Neural cell (in vitro differentiated cells): ENCODE data around the gene ASIC3. TPM values are rescaled to one million over a fixed set of nuclear protein-coding genes. Genes with fewer than 3 reads are reported as not detected.
"Not testable (repeated sequence)": the region's sequence is repeated elsewhere in the genome, so short reads cannot be mapped to it uniquely, and the experiment has no call there.

Experiments used
- H2AFZ ChIP-seq: fragments of 200-600, 300-800 bp; sonication (generic), shearing (Covaris generic); 2 replicates; pipeline ENCODE4 v1.6.0; 2014; ENCODE audit warnings: low read depth, mild to moderate bottlenecking, antibody characterized with exemption, low read length, moderate library complexity
- H3F3A ChIP-seq: fragments of 200-600 bp; shearing (Covaris generic); 2 replicates; pipeline ENCODE4 v1.6.1; 2016; ENCODE audit warnings: mild to moderate bottlenecking, moderate library complexity, mixed read lengths, antibody characterized with exemption, low read length; ENCODE audit not compliant: insufficient read depth, poor library complexity, severe bottlenecking
- H3K27ac ChIP-seq: fragments of 200-600, 300-800 bp; sonication (generic), shearing (Covaris generic); 2 replicates; pipeline ENCODE4 v1.5.1; 2014; ENCODE audit warnings: mild to moderate bottlenecking, low read length, moderate library complexity
- H3K27me3 ChIP-seq: fragments of 300-800, 200-600 bp; sonication (generic), shearing (Covaris generic); 2 replicates; pipeline ENCODE4 v1.6.0; 2014; ENCODE audit warnings: mild to moderate bottlenecking, low read depth, low read length, moderate library complexity; ENCODE audit not compliant: insufficient read depth
- H3K36me3 ChIP-seq: fragments of 300-800, 200-600 bp; sonication (generic), shearing (Covaris generic); 2 replicates; pipeline ENCODE4 v1.5.1; 2014; ENCODE audit warnings: mild to moderate bottlenecking, antibody characterized with exemption, low read length, moderate library complexity; ENCODE audit not compliant: insufficient read depth
- H3K4me2 ChIP-seq: fragments of 300-800, 200-600 bp; sonication (generic), shearing (Covaris generic); 2 replicates; pipeline ENCODE4 v1.6.0; 2014; ENCODE audit warnings: mild to moderate bottlenecking, low read length
- H3K4me3 ChIP-seq: fragments of 300-800, 200-600 bp; sonication (generic), shearing (Covaris generic); 2 replicates; pipeline ENCODE4 v1.5.1; 2014; ENCODE audit warnings: mild to moderate bottlenecking, low read length, moderate library complexity
- H3K79me2 ChIP-seq: fragments of 200-600 bp; shearing (Covaris generic); replicated peaks from 2 replicates; pipeline ENCODE4 v1.6.0; 2014; ENCODE audit warnings: mild to moderate bottlenecking, low read length, moderate library complexity; ENCODE audit not compliant: insufficient read depth
- H3K9ac ChIP-seq: fragments of 300-800, 200-600 bp; sonication (generic), shearing (Covaris generic); 2 replicates; pipeline ENCODE4 v1.6.1; 2016; ENCODE audit warnings: mild to moderate bottlenecking, low read length, mixed read lengths
- H3K9me2 ChIP-seq: fragments of 200-600 bp; shearing (Covaris generic); 2 replicates; pipeline ENCODE4 v1.6.1; 2016; ENCODE audit warnings: mild to moderate bottlenecking, low read length, mixed read lengths; ENCODE audit not compliant: insufficient read depth
- H3K9me3 ChIP-seq: fragments of 200-600, 300-800 bp; sonication (generic), shearing (Covaris generic); 2 replicates; pipeline ENCODE4 v1.6.1; 2016; ENCODE audit warnings: mild to moderate bottlenecking, mixed run types, low read length, moderate library complexity, mixed read lengths
- H4K20me1 ChIP-seq: fragments of 200-600 bp; shearing (Covaris generic); 2 replicates; pipeline ENCODE4 v1.6.1; 2016; ENCODE audit warnings: mild to moderate bottlenecking, mixed run types; ENCODE audit not compliant: insufficient read depth
- EP300 ChIP-seq: fragments of 450-650 bp; conservative IDR thresholded peaks from 2 replicates; pipeline ENCODE4 v1.6.1; 2014; ENCODE audit warnings: antibody characterized with exemption, mild to moderate bottlenecking, moderate library complexity; ENCODE audit not compliant: poor library complexity, severe bottlenecking
- EZH2 ChIP-seq: fragments of 200-600, 300-800 bp; shearing (Covaris generic), sonication (generic); IDR thresholded peaks from 2 replicates; pipeline ENCODE4 v1.6.1; 2014; ENCODE audit warnings: antibody characterized with exemption, low read length, borderline replicate concordance, mild to moderate bottlenecking; ENCODE audit not compliant: insufficient read depth, poor library complexity, severe bottlenecking
- MXI1 ChIP-seq: fragments of 450-650 bp; conservative IDR thresholded peaks from 2 replicates; pipeline ENCODE4 v1.6.1; 2014; ENCODE audit warnings: antibody characterized with exemption, mild to moderate bottlenecking; ENCODE audit not compliant: poor library complexity, severe bottlenecking
- POLR2AphosphoS5 ChIP-seq: IDR thresholded peaks from 2 replicates; pipeline ENCODE4 v1.6.1; 2012
- RAD21 ChIP-seq: fragments of 450-650 bp; conservative IDR thresholded peaks from 2 replicates; pipeline ENCODE4 v1.6.1; 2014; ENCODE audit warnings: antibody characterized with exemption, mild to moderate bottlenecking, moderate library complexity
- SMC3 ChIP-seq: fragments of 450-650 bp; conservative IDR thresholded peaks from 2 replicates; pipeline ENCODE4 v1.6.1; 2014; ENCODE audit warnings: antibody characterized with exemption, mild to moderate bottlenecking, moderate library complexity; ENCODE audit not compliant: poor library complexity
- TAF1 ChIP-seq: IDR thresholded peaks from 2 replicates; pipeline ENCODE4 v1.6.1; 2012; ENCODE audit warnings: low read depth
- polyA plus RNA-seq: library from polyadenylated mRNA; depleted of rRNA; stranded (reverse); fragments of >200 nt; gene quantifications from 2 replicates; pipeline ENCODE4 v1.2.3, GENCODE V29; 2014
- TF ChIP-seq, protein P1 (sequence below): fragments of 450-650 bp; IDR thresholded peaks from 2 replicates; pipeline ENCODE4 v1.5.1; 2014; ENCODE audit warnings: antibody characterized with exemption, mild to moderate bottlenecking, moderate library complexity; ENCODE audit not compliant: poor library complexity, severe bottlenecking
- TF ChIP-seq, protein P2 (sequence below): IDR thresholded peaks from 2 replicates; pipeline ENCODE4 v1.6.1; 2012; ENCODE audit warnings: borderline replicate concordance

The ASIC3 gene
- polyA plus RNA-seq, 1 donor from 2014 or later, result 3.3 TPM

DNA sequence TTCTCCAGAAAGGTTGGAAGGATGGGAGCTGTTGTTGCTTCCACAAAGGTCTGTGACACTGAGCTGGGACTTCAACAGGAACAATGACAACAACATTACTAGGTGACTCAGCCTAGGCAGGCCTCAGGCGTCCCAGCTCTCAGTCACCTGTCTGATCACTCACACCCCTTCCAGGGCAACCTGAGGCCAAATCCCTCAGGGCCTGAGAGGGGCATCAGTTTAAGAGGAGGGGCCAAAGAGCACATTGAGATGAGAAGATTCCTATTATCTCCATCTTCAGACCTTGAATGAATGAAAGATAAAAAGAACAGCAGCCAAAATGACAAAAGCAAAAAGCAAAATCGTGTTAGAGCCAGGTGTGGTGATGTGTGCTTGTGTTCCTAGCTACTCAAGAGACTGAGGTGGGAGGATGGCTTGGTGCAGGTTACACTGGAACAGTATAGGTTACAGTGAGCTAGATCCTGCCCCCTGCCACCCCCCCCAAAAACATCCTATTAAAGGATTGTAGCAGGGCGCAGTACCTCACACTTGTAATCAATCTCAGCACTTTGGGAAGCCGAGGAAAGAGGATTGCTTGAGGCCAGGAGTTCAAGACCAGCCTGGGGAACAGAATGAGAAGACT is 23.8 kb upstream of the ASIC3 start, which contains the start of gene ATG9B:
Gene ATG9B, minus strand, starts transcription at position 60 of the 622 bp plus-strand sequence. CDS start 71 bp downstream, outside the sequence.
- no peak within 1 kb of the TSS for H3K4me2 ChIP-seq
- peaks cover 7% of the 10 kb centered on the region for H3K27me3 ChIP-seq
- no peaks in the 10 kb centered on the region for H3F3A ChIP-seq

DNA sequence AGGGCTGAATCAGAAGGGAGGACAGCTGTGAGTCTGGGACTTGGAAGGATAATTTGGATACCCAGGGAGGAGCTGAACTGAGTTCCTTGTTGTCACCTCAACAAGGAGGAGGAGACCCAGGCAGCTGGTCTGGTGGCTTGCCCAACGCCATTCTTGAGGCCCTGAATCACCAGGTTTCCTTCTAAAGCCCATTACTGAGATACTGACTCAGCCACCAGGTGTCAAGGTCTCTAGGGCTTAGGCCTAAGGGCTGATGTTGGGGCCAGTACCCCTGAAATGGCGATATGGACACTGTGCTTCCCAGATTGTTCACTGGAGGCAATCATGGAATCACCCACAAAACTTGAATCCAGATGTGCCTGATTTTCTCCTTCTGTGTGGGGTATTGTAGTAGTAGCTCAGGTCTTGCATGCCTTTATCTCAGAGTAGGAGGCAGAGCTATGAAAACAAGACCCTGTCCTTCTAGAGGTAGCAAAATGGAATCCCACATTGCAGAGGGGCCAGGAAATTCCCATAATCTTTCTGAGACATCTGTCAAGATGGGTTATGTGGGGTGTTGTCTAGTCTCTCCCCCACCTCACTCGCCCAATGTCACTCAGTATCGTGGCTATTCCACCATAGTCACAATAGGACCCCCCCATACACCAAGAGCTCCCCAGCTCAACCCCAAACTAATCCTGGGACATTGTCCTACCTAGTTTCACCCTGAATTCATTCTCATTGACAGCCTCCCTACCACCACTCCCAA is 22.2 kb upstream of the ASIC3 start:
- Histone ChIP-seq H3K36me3 (no peaks in the 10 kb centered on the region), H3K27ac (no peak overlapping the region), H3K27me3 (no peaks in the 10 kb centered on the region), H3K9me3 (no peaks in the 10 kb centered on the region), H3K4me2 (no peak overlapping the region), H3K9ac (no peak overlapping the region), H3K9me2 (no peaks in the 10 kb centered on the region), H3K79me2 (peaks cover 3% of the 10 kb centered on the region), H2AFZ (no peak overlapping the region), H3K4me3 (no peak overlapping the region), H4K20me1 (no peaks in the 10 kb centered on the region), H3F3A (no peaks in the 10 kb centered on the region)
- TF ChIP-seq RAD21, result no peak

More for the DNA sequence above, 23.8 kb upstream of the ASIC3 start, which contains the start of gene ATG9B:
- Histone ChIP-seq H4K20me1 (no peaks in the 10 kb centered on the region), H3K9me2 (no peaks in the 10 kb centered on the region), H3K9ac (no peak within 1 kb of the TSS), H3K9me3 (no peaks in the 10 kb centered on the region), H3K36me3 (no peaks in the 10 kb centered on the region), H2AFZ (no peak within 1 kb of the TSS), H3K79me2 (peaks cover 3% of the 10 kb centered on the region), H3K27ac (no peak within 1 kb of the TSS), H3K4me3 (no peak within 1 kb of the TSS)
- no peak for TF ChIP-seq RAD21
- no peak for TF ChIP-seq MXI1
- no peak for TF ChIP-seq TAF1
- no peak for TF ChIP-seq EP300
- TF ChIP-seq, protein P1, sequence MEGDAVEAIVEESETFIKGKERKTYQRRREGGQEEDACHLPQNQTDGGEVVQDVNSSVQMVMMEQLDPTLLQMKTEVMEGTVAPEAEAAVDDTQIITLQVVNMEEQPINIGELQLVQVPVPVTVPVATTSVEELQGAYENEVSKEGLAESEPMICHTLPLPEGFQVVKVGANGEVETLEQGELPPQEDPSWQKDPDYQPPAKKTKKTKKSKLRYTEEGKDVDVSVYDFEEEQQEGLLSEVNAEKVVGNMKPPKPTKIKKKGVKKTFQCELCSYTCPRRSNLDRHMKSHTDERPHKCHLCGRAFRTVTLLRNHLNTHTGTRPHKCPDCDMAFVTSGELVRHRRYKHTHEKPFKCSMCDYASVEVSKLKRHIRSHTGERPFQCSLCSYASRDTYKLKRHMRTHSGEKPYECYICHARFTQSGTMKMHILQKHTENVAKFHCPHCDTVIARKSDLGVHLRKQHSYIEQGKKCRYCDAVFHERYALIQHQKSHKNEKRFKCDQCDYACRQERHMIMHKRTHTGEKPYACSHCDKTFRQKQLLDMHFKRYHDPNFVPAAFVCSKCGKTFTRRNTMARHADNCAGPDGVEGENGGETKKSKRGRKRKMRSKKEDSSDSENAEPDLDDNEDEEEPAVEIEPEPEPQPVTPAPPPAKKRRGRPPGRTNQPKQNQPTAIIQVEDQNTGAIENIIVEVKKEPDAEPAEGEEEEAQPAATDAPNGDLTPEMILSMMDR, result no peak
- no peak for TF ChIP-seq SMC3
- TF ChIP-seq, protein P2, sequence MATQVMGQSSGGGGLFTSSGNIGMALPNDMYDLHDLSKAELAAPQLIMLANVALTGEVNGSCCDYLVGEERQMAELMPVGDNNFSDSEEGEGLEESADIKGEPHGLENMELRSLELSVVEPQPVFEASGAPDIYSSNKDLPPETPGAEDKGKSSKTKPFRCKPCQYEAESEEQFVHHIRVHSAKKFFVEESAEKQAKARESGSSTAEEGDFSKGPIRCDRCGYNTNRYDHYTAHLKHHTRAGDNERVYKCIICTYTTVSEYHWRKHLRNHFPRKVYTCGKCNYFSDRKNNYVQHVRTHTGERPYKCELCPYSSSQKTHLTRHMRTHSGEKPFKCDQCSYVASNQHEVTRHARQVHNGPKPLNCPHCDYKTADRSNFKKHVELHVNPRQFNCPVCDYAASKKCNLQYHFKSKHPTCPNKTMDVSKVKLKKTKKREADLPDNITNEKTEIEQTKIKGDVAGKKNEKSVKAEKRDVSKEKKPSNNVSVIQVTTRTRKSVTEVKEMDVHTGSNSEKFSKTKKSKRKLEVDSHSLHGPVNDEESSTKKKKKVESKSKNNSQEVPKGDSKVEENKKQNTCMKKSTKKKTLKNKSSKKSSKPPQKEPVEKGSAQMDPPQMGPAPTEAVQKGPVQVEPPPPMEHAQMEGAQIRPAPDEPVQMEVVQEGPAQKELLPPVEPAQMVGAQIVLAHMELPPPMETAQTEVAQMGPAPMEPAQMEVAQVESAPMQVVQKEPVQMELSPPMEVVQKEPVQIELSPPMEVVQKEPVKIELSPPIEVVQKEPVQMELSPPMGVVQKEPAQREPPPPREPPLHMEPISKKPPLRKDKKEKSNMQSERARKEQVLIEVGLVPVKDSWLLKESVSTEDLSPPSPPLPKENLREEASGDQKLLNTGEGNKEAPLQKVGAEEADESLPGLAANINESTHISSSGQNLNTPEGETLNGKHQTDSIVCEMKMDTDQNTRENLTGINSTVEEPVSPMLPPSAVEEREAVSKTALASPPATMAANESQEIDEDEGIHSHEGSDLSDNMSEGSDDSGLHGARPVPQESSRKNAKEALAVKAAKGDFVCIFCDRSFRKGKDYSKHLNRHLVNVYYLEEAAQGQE, result no peak
- TF ChIP-seq POLR2AphosphoS5, result no peak
- TF ChIP-seq EZH2, result no peak

DNA sequence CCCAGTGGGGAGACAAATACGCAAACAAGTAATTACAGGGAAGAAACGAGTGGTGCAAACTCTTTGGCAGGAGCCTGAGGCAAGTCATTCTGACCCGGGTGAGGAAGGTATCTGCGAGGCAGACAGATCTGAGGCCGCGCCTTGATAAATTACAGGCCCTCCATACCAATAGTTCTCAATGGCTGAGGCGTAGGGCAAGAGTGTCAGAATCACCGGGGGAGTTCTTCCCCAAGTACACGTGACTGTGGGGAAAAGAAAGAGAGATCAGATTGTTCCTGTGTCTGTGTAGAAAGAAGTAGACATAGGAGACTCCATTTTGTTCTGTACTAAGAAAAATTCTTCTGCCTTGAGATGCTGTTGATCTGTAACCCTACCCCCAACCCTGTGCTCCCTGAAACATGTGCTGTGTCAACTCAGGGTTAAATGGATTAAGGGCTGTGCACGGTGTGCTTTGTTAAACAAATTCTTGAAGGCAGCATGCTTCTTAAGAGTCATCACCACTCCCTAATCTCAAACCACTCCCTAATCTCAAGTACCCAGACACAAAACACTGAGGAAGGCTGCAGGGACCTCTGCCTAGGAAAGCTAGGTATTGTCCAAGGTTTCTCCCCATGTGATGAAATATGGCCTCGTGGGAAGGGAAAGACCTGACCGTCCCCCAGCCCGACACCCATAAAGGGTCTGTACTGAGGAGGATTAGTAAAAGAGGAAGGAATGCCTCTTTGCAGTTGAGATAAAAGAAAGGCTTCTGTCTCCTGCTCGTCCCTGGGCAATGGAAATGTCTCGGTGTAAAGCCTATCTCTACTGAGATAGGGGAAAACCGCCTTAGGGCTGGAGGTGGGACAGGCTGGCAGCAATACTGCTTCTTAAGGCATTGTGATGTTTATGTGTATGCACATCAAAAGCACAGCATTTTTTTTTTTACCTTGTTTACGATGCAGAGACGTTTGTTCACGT is 21.3 kb upstream of the ASIC3 start:
- not testable (repeated sequence) for H3F3A ChIP-seq, H3K9me3 ChIP-seq, H3K79me2 ChIP-seq, H3K36me3 ChIP-seq, H4K20me1 ChIP-seq, H3K27me3 ChIP-seq, H3K9me2 ChIP-seq
- Histone ChIP-seq H3K9ac (peak overlapping the region; percentile 69), H3K27ac (peak overlapping the region; percentile 45), H2AFZ (peak overlapping the region; percentile 56), H3K4me2 (peak overlapping the region; percentile 67), H3K4me3 (peak overlapping the region; percentile 78)

DNA sequence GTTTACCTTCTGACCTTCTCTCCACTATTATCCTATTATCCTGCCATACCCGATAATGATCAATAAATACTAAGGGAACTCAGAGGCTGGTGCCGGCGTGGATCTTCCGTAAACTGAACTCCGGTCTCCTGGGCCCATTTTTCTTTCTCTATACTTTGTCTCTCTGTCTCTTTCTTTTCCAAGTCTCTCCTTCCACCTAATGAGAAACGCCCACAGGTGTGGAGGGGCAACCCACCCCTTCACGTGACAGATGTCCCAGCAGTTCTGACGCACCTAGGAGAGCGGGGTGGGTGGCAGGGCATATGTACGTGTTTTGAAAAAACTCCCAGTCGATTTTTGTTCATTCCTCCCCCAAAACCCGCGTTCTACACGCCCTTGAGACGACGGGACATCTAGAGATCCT is 20.6 kb upstream of the ASIC3 start:
- H3K4me2 ChIP-seq, result peak overlapping the region; percentile 67
- H3K9me2 ChIP-seq, H3F3A ChIP-seq, H3K27me3 ChIP-seq, H4K20me1 ChIP-seq, H3K9me3 ChIP-seq, H3K79me2 ChIP-seq, H3K36me3 ChIP-seq: not testable (repeated sequence)
- H3K9ac ChIP-seq, result peak overlapping the region; percentile 69
- peak overlapping the region; percentile 78 for H3K4me3 ChIP-seq
- H2AFZ ChIP-seq, result peak overlapping the region; percentile 56
- H3K27ac ChIP-seq, result peak overlapping the region; percentile 45
